ENCODE measurements around the gene ARHGAP45.

ARHGAP45 gene

GRCh38 chr19:1055028-1055425 lies 11.9 kb upstream of the ARHGAP45 start:
- DNase-seq (ENCODE audit: low read depth in 2 of 2): no peak

GRCh38 chr19:1055886-1056620 lies 10.9 kb upstream of the ARHGAP45 start:
- no peak for DNase-seq (ENCODE audit: low read depth in 2 of 2)

- DNase-seq (ENCODE audit: low read depth in 2 of 2): no peak
These were observed 9.7 kb upstream of the ARHGAP45 start for GRCh38 chr19:1057176-1057855.

- DNase-seq (ENCODE audit: low read depth in 2 of 2): no peak
These were observed 8.9 kb upstream of the ARHGAP45 start for GRCh38 chr19:1058112-1058511.

GRCh38 chr19:1060689-1061088 lies 6.3 kb upstream of the ARHGAP45 start:
- DNase-seq (ENCODE audit: low read depth in 2 of 2): no peak

GRCh38 chr19:1061987-1062386 lies 5.0 kb upstream of the ARHGAP45 start:
- DNase-seq (ENCODE audit: low read depth in 2 of 2): no peak

GRCh38 chr19:1062387-1063029 lies 4.5 kb upstream of the ARHGAP45 start:
- no peak for DNase-seq (ENCODE audit: low read depth in 2 of 2)

GRCh38 chr19:1063030-1063908 lies 3.7 kb upstream of the ARHGAP45 start:
- DNase-seq (ENCODE audit: low read depth in 2 of 2): no peak

- no peak for DNase-seq (ENCODE audit: low read depth in 2 of 2)
These were observed 2.9 kb upstream of the ARHGAP45 start for GRCh38 chr19:1063909-1064660.

- peak; percentile 45 to 56 for DNase-seq (ENCODE audit: low read depth in 2 of 2)
These were observed 2.0 kb upstream of the ARHGAP45 start for GRCh38 chr19:1064661-1065605.

GRCh38 chr19:1065606-1066109 lies 1.3 kb upstream of the ARHGAP45 start:
- DNase-seq (ENCODE audit: low read depth in 2 of 2): no peak

GRCh38 chr19:1066251-1066747 lies 668 bp upstream of the ARHGAP45 start:
- no peak for DNase-seq (ENCODE audit: low read depth in 2 of 2)

GRCh38 chr19:1067341-1067957 lies 482 bp downstream of the ARHGAP45 start:
- DNase-seq (ENCODE audit: low read depth in 2 of 2): peak in 1 of 2 donors; percentile 38

- DNase-seq (ENCODE audit: low read depth in 2 of 2): no peak
These were observed 1.3 kb downstream of the ARHGAP45 start for GRCh38 chr19:1068009-1069001.

GRCh38 chr19:1069009-1069779 lies 2.2 kb downstream of the ARHGAP45 start:
- DNase-seq (ENCODE audit: low read depth in 2 of 2): peak; percentile 41

GRCh38 chr19:1070576-1070930 lies 3.6 kb downstream of the ARHGAP45 start:
- DNase-seq (ENCODE audit: low read depth in 2 of 2): no peak

Data from stimulated activated CD8-positive, alpha-beta memory T cell treated with anti-CD3 and anti-CD28 coated beads, Interleukin-15, amount 100 ng/mL, for 4 hours (primary cell).